ENCODE data around the gene WDTC1. TPM values are rescaled to one million over a fixed set of nuclear protein-coding genes. Genes with fewer than 3 reads are reported as not detected.

The WDTC1 gene
- total RNA-seq, 1 donor from 2014 or later, result 61.1 TPM

DNA sequence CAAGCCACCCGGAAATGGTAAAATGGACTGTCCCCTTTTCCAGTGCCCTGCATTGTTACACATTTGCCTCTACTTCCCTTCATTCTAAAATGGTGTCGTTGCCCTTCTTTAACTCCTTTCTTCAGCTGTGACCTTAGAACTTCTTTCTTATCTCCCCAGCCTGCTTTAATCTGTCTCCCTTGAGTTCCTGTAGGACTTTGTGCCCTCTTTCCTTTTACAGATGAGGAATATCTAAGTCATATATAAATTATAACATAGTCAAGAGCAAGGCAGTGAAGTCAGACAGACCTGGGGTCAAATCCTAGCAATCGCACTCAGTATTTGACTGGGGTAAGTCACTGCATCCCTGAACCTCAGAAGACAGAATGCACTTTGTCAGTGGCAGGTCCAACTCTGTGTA, 56.1 kb downstream of the WDTC1 start:
- Histone ChIP-seq H3K27me3 (ENCODE audit: low read depth) (no peaks in the 10 kb centered on the region), H3K9me3 (replicated peaks) (no peaks in the 10 kb centered on the region), H3K36me3 (peaks cover 63% of the 10 kb centered on the region), H3K4me3 (no peak overlapping the region), H3K4me1 (peaks cover 19% of the 10 kb centered on the region), H3K27ac (replicated peaks) (peak overlapping the region; percentile 45)
- TF ChIP-seq, protein P1, sequence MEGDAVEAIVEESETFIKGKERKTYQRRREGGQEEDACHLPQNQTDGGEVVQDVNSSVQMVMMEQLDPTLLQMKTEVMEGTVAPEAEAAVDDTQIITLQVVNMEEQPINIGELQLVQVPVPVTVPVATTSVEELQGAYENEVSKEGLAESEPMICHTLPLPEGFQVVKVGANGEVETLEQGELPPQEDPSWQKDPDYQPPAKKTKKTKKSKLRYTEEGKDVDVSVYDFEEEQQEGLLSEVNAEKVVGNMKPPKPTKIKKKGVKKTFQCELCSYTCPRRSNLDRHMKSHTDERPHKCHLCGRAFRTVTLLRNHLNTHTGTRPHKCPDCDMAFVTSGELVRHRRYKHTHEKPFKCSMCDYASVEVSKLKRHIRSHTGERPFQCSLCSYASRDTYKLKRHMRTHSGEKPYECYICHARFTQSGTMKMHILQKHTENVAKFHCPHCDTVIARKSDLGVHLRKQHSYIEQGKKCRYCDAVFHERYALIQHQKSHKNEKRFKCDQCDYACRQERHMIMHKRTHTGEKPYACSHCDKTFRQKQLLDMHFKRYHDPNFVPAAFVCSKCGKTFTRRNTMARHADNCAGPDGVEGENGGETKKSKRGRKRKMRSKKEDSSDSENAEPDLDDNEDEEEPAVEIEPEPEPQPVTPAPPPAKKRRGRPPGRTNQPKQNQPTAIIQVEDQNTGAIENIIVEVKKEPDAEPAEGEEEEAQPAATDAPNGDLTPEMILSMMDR (IDR thresholded peaks at IDR 0.05; ENCODE audit: borderline replicate concordance), result no peak
- intact Hi-C loops (cut with micrococcal nuclease), result loop anchor here (10.0 kb wide), 1 partner anchor 384 kb away; the partner anchor contains the start of gene IFI6
- DNase-seq, result no peak

DNA sequence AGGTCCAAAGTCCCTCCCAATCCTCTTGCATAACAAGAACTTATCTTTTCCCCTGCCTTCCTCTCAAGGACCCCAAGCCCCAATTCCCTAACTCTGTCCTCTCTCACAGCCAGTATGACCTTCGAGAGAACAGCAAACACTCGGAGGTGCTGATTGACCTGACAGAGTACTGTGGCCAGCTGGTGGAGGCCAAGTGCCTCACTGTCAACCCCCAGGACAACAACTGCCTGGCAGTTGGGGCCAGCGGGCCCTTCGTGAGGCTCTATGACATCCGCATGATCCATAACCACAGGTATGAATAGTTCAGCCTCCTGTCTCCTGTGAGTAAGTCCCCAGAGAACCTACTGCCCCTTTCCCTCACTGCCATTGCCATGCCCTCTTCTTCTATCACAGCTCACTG, 57.7 kb downstream of the WDTC1 start:
- no peak overlapping the region for H3K4me3 ChIP-seq
- TF ChIP-seq, protein P1 (IDR thresholded peaks at IDR 0.05; ENCODE audit: borderline replicate concordance), result no peak

DNA sequence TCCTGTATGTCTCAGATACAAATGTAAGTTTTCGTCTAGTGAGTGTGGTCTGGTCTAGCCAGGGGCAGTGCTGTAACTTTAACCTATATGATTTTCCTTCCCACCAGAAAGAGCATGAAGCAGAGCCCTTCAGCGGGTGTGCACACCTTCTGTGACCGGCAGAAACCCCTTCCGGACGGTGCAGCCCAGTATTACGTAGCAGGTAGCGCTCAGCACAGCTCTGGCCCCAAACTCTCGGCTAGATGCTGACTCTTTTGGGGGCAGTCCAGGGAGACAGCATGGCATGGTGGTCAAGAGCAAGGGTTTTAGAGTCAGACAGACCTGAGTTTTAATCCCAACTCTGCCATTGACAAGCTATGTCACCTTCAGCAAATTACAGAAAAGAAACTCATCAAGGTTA, 59.5 kb downstream of the WDTC1 start:
- TF ChIP-seq, protein P1 (IDR thresholded peaks at IDR 0.05; ENCODE audit: borderline replicate concordance), result no peak
- peaks cover 37% of the 10 kb centered on the region for H3K4me1 ChIP-seq
- H3K36me3 ChIP-seq, result peaks cover 81% of the 10 kb centered on the region
- no peak overlapping the region for H3K27ac ChIP-seq (replicated peaks)
- H3K4me3 ChIP-seq, result no peak overlapping the region
- no peak for DNase-seq
- H3K27me3 ChIP-seq (ENCODE audit: low read depth), result no peaks in the 10 kb centered on the region
- no peaks in the 10 kb centered on the region for H3K9me3 ChIP-seq (replicated peaks)
- intact Hi-C loops (cut with micrococcal nuclease), result loop anchor here (10.0 kb wide), 1 partner anchor 381 kb away; the partner anchor contains the start of gene IFI6

More for the DNA sequence above, 57.7 kb downstream of the WDTC1 start:
- no peak for DNase-seq
- Histone ChIP-seq H3K36me3 (peaks cover 75% of the 10 kb centered on the region), H3K27ac (replicated peaks) (peak overlapping the region; percentile 45), H3K9me3 (replicated peaks) (no peaks in the 10 kb centered on the region), H3K4me1 (peaks cover 23% of the 10 kb centered on the region), H3K27me3 (ENCODE audit: low read depth) (no peaks in the 10 kb centered on the region)
- intact Hi-C loops (cut with micrococcal nuclease), result loop anchor here (10.0 kb wide), 1 partner anchor 383 kb away; the partner anchor contains the start of gene IFI6

DNA sequence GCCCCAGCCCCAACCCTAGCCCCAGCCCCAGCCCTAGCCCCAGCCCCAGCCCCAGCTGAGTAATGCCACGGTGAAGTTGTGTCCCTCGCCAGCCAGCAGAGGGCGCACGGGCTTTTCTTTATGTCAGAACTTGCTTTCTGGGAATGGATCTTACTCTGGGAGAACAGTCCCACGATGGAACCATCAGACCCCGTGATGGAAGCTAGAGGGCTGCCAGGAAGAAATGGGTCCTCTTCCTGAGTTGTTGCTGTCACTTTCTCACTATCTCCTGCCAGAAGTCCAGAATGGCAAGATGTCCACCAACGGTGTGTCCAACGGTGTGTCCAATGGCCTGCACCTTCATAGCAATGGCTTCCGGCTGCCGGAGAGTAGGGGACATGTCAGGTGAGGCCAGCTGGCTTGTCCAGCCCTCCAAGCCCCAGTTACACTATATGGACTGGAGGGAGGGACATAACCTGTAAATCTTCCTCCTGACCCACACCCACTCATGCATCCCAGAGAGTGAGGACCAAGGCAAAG, 62.4 kb downstream of the WDTC1 start:
- peaks cover 72% of the 10 kb centered on the region for H3K36me3 ChIP-seq
- H3K9me3 ChIP-seq (replicated peaks), result no peaks in the 10 kb centered on the region
- peak overlapping the region; percentile 3 for H3K27ac ChIP-seq (replicated peaks)
- DNase-seq, result peak; percentile 65
- TF ChIP-seq, protein P1 (IDR thresholded peaks at IDR 0.05; ENCODE audit: borderline replicate concordance), result peak; percentile 66
- H3K4me3 ChIP-seq, result no peak overlapping the region
- intact Hi-C loops (cut with micrococcal nuclease), result loop anchor here (10.0 kb wide), 1 partner anchor 378 kb away; the partner anchor contains the start of gene IFI6
- H3K27me3 ChIP-seq (ENCODE audit: low read depth), result no peaks in the 10 kb centered on the region
- H3K4me1 ChIP-seq, result peaks cover 49% of the 10 kb centered on the region

DNA sequence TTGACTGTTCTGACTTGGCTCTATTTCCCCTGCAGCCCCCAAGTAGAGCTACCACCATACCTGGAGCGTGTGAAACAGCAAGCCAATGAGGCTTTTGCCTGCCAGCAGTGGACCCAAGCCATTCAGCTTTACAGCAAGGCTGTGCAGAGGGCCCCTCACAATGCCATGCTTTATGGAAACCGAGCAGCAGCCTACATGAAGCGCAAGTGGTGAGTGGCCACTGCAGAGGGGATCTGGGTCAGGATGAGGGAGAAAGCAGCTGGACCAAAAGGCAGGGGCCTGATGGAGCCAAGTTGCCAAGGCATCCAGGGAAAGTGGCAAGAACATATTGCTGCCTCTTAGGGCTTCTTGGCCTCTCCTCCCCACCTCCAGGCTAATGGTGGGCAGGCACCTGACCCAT, 63.5 kb downstream of the WDTC1 start:
- TF ChIP-seq, protein P1 (IDR thresholded peaks at IDR 0.05; ENCODE audit: borderline replicate concordance), result no peak
- no peak overlapping the region for H3K4me3 ChIP-seq
- peak overlapping the region; percentile 88 for H3K27ac ChIP-seq (replicated peaks)
- peaks cover 69% of the 10 kb centered on the region for H3K36me3 ChIP-seq
- peaks cover 43% of the 10 kb centered on the region for H3K4me1 ChIP-seq
- intact Hi-C loops (cut with micrococcal nuclease), result loop anchor here (10.0 kb wide), 1 partner anchor 377 kb away; the partner anchor contains the start of gene IFI6
- no peaks in the 10 kb centered on the region for H3K27me3 ChIP-seq (ENCODE audit: low read depth)
- no peak for DNase-seq
- no peaks in the 10 kb centered on the region for H3K9me3 ChIP-seq (replicated peaks)
